GM23248 (cell line): ENCODE measurements around the gene FTO. TPM values are rescaled to one million over a fixed set of nuclear protein-coding genes. Genes with fewer than 3 reads are reported as not detected.

Experiments used
- DNase-seq: peaks from one replicate; pipeline ENCODE4 v3.0.0-alpha.2; 2015
- H2AFZ ChIP-seq: fragments of 200-600 bp; sonication (generic); 2 replicates; pipeline ENCODE4 v1.6.1; 2016; ENCODE audit warnings: antibody characterized with exemption
- H3F3A ChIP-seq: fragments of 200-600 bp; sonication (generic); 2 replicates; pipeline ENCODE4 v1.6.1; 2016; ENCODE audit warnings: mild to moderate bottlenecking, antibody characterized with exemption, mixed run types; ENCODE audit not compliant: insufficient read depth
- H3K27ac ChIP-seq: fragments of 200-600 bp; sonication (generic); 2 replicates; pipeline ENCODE4 v1.5.1; 2016; ENCODE audit warnings: mild to moderate bottlenecking
- H3K27me3 ChIP-seq: fragments of 200-600 bp; sonication (generic); replicated peaks from 2 replicates; pipeline ENCODE4 v1.6.1; 2016; ENCODE audit warnings: mild to moderate bottlenecking; ENCODE audit not compliant: insufficient read depth
- H3K36me3 ChIP-seq: fragments of 200-600 bp; sonication (generic); 2 replicates; pipeline ENCODE4 v1.6.1; 2016; ENCODE audit warnings: low read depth, mild to moderate bottlenecking
- H3K4me1 ChIP-seq: fragments of 200-600 bp; sonication (generic); 2 replicates; pipeline ENCODE4 v1.6.1; 2016; ENCODE audit warnings: mild to moderate bottlenecking; ENCODE audit not compliant: insufficient read depth
- H3K4me2 ChIP-seq: fragments of 200-600 bp; sonication (generic); one replicate; pipeline ENCODE4 v1.6.1; 2016; ENCODE audit warnings: mild to moderate bottlenecking; ENCODE audit not compliant: unreplicated experiment
- H3K4me3 ChIP-seq: fragments of 200-600 bp; sonication (generic); 2 replicates; pipeline ENCODE4 v1.5.1; 2016; ENCODE audit warnings: mild to moderate bottlenecking
- H3K79me2 ChIP-seq: fragments of 200-600 bp; sonication (generic); 2 replicates; pipeline ENCODE4 v1.6.1; 2016; ENCODE audit warnings: mild to moderate bottlenecking; ENCODE audit not compliant: insufficient read depth
- H3K9ac ChIP-seq: fragments of 200-600 bp; sonication (generic); 2 replicates; pipeline ENCODE4 v1.6.1; 2016; ENCODE audit warnings: mild to moderate bottlenecking
- H3K9me2 ChIP-seq: fragments of 200-600 bp; sonication (generic); 2 replicates; pipeline ENCODE4 v1.6.1; 2016; ENCODE audit warnings: mixed run types, mild to moderate bottlenecking, moderate library complexity; ENCODE audit not compliant: insufficient read depth
- H3K9me3 ChIP-seq: fragments of 200-600 bp; sonication (generic); one replicate; pipeline ENCODE4 v1.6.1; 2017; ENCODE audit warnings: low read depth
- H4K20me1 ChIP-seq: fragments of 200-600 bp; sonication (generic); 2 replicates; pipeline ENCODE4 v1.6.0; 2016; ENCODE audit not compliant: insufficient read depth
- EZH2 ChIP-seq: fragments of 200-600 bp; sonication (generic); IDR thresholded peaks from 2 replicates; pipeline ENCODE4 v1.6.1; 2018; ENCODE audit warnings: antibody characterized with exemption, mild to moderate bottlenecking; ENCODE audit not compliant: insufficient read depth, poor library complexity, severe bottlenecking
- EZH2phosphoT487 ChIP-seq: fragments of 200-600 bp; sonication (generic); IDR thresholded peaks from 2 replicates; pipeline ENCODE4 v1.6.1; 2018; ENCODE audit warnings: antibody characterized with exemption, moderate library complexity, mild to moderate bottlenecking, low read depth; ENCODE audit not compliant: insufficient read depth
- WGBS, 2 experiments: methylation state at CpG; one replicate each; pipeline ENCODE4 v1.1.6; 2015 to 2017; ENCODE audit warnings: low lambda C conversion rate in 2 of 2, low coverage in 1 of 2; ENCODE audit errors: missing lambda C conversion rate in 2 of 2; 5-methylcytosine and 5-hydroxymethylcytosine counted together
- in situ Hi-C: fragments of 300-500 bp; cut with MboI; formaldehyde crosslinking; loops from 2 replicates; pipeline ENCODE4 v1.15.0; 2020
- polyA plus RNA-seq: library from polyadenylated mRNA; unstranded; fragments of >200 nt; fragmentation: Nextera tagmentation; extraction: Ambion mirVana; gene quantifications from 2 replicates; pipeline ENCODE4 v1.2.1, GENCODE V29; 2016
- total RNA-seq: library from RNA; depleted of rRNA; stranded (reverse); fragments of >200 nt; shearing (Covaris generic); gene quantifications from 2 replicates; pipeline ENCODE4 v1.2.3, GENCODE V29; 2014

The FTO gene
- total and polyA plus RNA-seq, 2 experiments from 2014 or later, result 85.3 to 99.2 TPM

DNA sequence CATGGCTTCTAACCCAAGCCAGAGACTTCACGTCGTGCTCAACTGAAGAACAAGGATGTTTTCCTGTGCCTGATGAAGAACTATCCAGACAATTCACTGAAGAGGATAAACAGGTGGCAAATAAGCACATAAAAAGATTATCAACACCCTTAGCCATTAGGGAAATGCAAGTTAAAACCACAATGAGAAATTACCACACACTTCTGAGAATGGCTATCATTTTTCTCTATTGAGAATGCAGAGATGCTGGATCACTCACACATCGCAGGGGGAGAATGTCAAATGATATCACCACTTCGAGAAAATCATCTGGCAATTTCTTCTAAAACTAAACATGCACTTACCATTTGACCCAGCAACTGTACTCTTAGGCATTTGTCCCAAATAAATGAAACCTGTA lies 419.8 kb downstream of the FTO start:
- no peak for TF ChIP-seq EZH2
- TF ChIP-seq EZH2phosphoT487, result no peak
- H3K79me2 ChIP-seq, result no peaks in the 10 kb centered on the region
- no peak for DNase-seq
- H3K9ac ChIP-seq, result no peak overlapping the region
- H3K27ac ChIP-seq, result no peak overlapping the region
- no peaks in the 10 kb centered on the region for H3K9me2 ChIP-seq
- no peaks in the 10 kb centered on the region for H3K36me3 ChIP-seq
- in situ Hi-C loops, result no loop called here
- no peak overlapping the region for H3K4me2 ChIP-seq
- H2AFZ ChIP-seq, result no peak overlapping the region
- H3F3A ChIP-seq, result no peaks in the 10 kb centered on the region
- H3K9me3 ChIP-seq, result no peaks in the 10 kb centered on the region
- WGBS, 2 experiments, result 53 to 68% methylated on average over 4 of the region's 4 CpGs
- no peak overlapping the region for H3K4me3 ChIP-seq
- H3K27me3 ChIP-seq, result no peaks in the 10 kb centered on the region
- no peaks in the 10 kb centered on the region for H4K20me1 ChIP-seq
- 0 out of 2 replicates have a peak, but pooled peaks cover under 1% of the 10 kb centered on the region for H3K4me1 ChIP-seq

DNA sequence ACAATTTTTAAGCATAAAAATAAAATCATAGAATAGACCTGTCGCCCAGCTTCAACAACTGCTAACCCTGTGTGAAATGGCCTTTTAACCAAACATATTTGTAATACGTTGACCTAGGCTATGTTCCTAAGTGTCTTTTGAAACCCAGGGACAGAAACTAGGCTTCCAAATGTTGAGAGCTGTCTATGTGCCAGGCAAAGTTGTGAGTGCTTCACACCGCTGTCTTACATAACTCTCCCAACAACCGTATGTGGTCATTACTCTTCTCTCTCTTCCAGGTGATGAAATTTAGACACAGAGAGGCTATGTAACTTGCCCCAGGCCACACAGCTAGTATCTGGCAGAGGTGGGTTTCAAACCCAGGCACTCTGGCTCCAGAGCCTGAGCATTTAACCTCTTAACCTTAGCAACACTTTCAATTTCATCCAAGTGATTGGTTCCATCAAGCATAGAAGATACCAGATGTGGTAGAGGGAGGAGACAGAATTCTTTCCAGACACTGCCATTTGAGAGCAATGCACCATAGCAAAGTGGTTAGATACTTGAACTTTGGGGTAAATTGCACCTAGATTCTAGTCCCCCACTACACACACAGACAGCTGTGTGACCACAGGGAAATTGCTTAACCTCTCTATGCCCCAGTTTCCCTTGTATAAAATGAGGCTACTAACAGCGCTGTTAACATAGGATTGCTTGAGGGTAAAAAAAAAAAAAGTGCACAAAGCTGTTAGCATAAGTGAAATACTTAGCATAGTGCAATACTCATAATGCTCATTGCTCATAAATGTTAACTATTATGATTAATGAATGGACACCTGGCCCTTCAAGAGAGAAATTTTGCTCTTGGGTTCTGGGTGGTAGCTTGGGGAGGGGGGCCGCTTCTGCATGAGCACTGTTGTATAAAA lies 422.0 kb downstream of the FTO start:
- TF ChIP-seq EZH2phosphoT487 (no peak), EZH2 (no peak)

DNA sequence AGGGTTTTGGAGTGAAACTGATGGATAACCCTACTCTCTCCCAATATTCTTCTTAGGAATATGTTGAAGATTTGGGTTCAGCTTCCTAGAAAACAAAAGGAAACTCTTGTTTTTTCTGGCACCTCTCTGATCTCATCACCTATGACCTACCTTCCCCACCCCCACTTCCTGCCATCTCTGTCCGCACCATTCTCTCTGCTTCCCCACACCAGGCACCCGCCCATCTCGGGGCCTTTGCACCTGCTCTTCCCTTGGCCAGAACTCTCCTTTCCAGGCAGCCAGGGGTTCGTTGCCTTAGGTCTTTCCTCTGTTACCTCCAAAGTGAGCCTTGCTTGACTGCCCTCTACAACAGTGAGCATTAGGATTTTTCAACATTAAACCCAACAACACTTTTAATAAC lies 423.0 kb downstream of the FTO start:
- no peak overlapping the region for H3K4me3 ChIP-seq
- 75 to 77% methylated on average over 4 of the region's 4 CpGs for WGBS, 2 experiments
- no peak overlapping the region for H3K27ac ChIP-seq
- no peaks in the 10 kb centered on the region for H3K36me3 ChIP-seq
- no peak overlapping the region for H2AFZ ChIP-seq
- DNase-seq, result no peak
- no peaks in the 10 kb centered on the region for H3K9me3 ChIP-seq
- no peak overlapping the region for H3K4me2 ChIP-seq
- no peaks in the 10 kb centered on the region for H3K27me3 ChIP-seq
- H3K9ac ChIP-seq, result no peak overlapping the region
- in situ Hi-C loops, result no loop called here
- no peaks in the 10 kb centered on the region for H4K20me1 ChIP-seq
- no peaks in the 10 kb centered on the region for H3K9me2 ChIP-seq
- H3F3A ChIP-seq, result no peaks in the 10 kb centered on the region
- no peak for TF ChIP-seq EZH2
- TF ChIP-seq EZH2phosphoT487, result no peak
- H3K79me2 ChIP-seq, result no peaks in the 10 kb centered on the region
- H3K4me1 ChIP-seq, result 0 out of 2 replicates have a peak, but pooled peaks cover 2% of the 10 kb centered on the region

More for the DNA sequence above, 422.0 kb downstream of the FTO start:
- H3F3A ChIP-seq, result no peaks in the 10 kb centered on the region
- in situ Hi-C loops, result no loop called here
- H3K27ac ChIP-seq, result no peak overlapping the region
- H4K20me1 ChIP-seq, result no peaks in the 10 kb centered on the region
- no peaks in the 10 kb centered on the region for H3K9me3 ChIP-seq
- H3K4me3 ChIP-seq, result no peak overlapping the region
- H2AFZ ChIP-seq, result no peak overlapping the region
- no peak overlapping the region for H3K4me2 ChIP-seq
- no peaks in the 10 kb centered on the region for H3K27me3 ChIP-seq
- WGBS, 2 experiments, result 67 to 72% methylated on average over 6 of the region's 6 CpGs
- H3K9ac ChIP-seq, result no peak overlapping the region
- DNase-seq, result no peak
- no peaks in the 10 kb centered on the region for H3K36me3 ChIP-seq
- no peaks in the 10 kb centered on the region for H3K9me2 ChIP-seq
- H3K4me1 ChIP-seq, result 0 out of 2 replicates have a peak, but pooled peaks cover 2% of the 10 kb centered on the region
- no peaks in the 10 kb centered on the region for H3K79me2 ChIP-seq

DNA sequence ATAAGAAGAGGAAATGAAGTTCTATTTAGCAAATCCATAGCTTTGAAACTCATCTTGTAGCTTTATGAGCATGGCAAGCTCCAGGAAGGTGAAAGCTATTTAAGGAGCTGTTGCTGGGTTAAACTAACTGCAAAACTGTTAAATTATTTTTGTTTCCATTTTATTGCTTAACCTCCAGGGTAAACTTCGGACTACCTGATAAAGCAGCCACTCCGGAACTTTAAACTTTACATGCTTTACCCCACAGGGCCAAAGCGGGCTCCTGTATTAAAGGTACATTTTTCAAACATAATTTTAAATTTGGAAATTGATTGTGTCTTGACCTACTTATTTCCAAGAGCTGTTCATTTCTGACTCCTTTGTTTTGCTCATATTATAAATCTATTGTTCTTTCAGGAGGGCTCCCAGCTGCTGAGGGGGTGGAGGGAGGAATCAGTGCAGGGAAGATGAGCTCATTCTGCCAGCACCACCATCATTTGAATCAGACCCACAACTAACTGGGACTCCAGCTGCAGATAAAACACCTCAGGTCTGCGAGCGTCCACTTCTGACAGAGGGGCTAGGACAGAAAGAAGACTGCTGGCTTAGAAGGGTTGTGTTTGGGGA lies 424.8 kb downstream of the FTO start:
- peak; percentile 2 for DNase-seq
- Histone ChIP-seq H3K79me2 (no peaks in the 10 kb centered on the region), H3K27ac (no peak overlapping the region), H3F3A (no peaks in the 10 kb centered on the region), H3K27me3 (no peaks in the 10 kb centered on the region), H3K9ac (no peak overlapping the region), H3K4me3 (no peak overlapping the region), H2AFZ (no peak overlapping the region), H3K36me3 (no peaks in the 10 kb centered on the region), H3K4me1 (0 out of 2 replicates have a peak, but pooled peaks cover 2% of the 10 kb centered on the region), H3K4me2 (no peak overlapping the region), H3K9me3 (no peaks in the 10 kb centered on the region), H3K9me2 (no peaks in the 10 kb centered on the region), H4K20me1 (no peaks in the 10 kb centered on the region)
- WGBS, 2 experiments, result 89% methylated on average over 5 of the region's 5 CpGs
- in situ Hi-C loops, result no loop called here
- no peak for TF ChIP-seq EZH2
- no peak for TF ChIP-seq EZH2phosphoT487
